ENCODE measurements around the gene ATXN7L1.
A peak's percentile ranks its signal among the peaks of the same experiment; 100 is the strongest.

The ATXN7L1 gene

GRCh38 chr7:105652359-105652993, 223.9 kb downstream of the ATXN7L1 start:
- TF ChIP-seq HDGF (IDR thresholded peaks at IDR 0.05; ENCODE audit: borderline replicate concordance) = no peak
- TF ChIP-seq BHLHE40 (IDR thresholded peaks at IDR 0.05; ENCODE audit: borderline replicate concordance) = no peak
- DNase-seq (ENCODE audit: extremely low spot score) = peak; percentile 87
- CTCF ChIA-PET = interaction anchor here (0.7 to 0.8 kb wide), 2 partner anchors 11 to 357 kb away, joined by 3 to 4 read pairs; no protein-coding TSS in a partner anchor
- POLR2A ChIA-PET = no interaction called here

- ChIA-PET POLR2A (no interaction called here), CTCF (interaction anchor here (0.6 to 0.8 kb wide), 2 partner anchors 12 to 163 kb away, joined by 3 read pairs; no protein-coding TSS in a partner anchor)
- DNase-seq (ENCODE audit: extremely low spot score) = no peak
- TF ChIP-seq L3MBTL2 (conservative IDR thresholded peaks at IDR 0.05) = no peak
- no peak for TF ChIP-seq SUZ12 (IDR thresholded peaks at IDR 0.05)
- TF ChIP-seq ZNF384 (IDR thresholded peaks at IDR 0.05) = no peak
- no peak for TF ChIP-seq ARNT (IDR thresholded peaks at IDR 0.05)
- no peak for TF ChIP-seq HDGF (IDR thresholded peaks at IDR 0.05; ENCODE audit: borderline replicate concordance)
- TF ChIP-seq FOXM1 (IDR thresholded peaks at IDR 0.05; ENCODE audit: borderline replicate concordance) = no peak
- no peak for TF ChIP-seq LEF1 (IDR thresholded peaks at IDR 0.05; ENCODE audit: borderline replicate concordance)
- no peak for TF ChIP-seq ELF4 (IDR thresholded peaks at IDR 0.05)
- TF ChIP-seq TARDBP (IDR thresholded peaks at IDR 0.05) = no peak
- no peak for TF ChIP-seq FOXA1 (IDR thresholded peaks at IDR 0.05)
- TF ChIP-seq, protein P1, sequence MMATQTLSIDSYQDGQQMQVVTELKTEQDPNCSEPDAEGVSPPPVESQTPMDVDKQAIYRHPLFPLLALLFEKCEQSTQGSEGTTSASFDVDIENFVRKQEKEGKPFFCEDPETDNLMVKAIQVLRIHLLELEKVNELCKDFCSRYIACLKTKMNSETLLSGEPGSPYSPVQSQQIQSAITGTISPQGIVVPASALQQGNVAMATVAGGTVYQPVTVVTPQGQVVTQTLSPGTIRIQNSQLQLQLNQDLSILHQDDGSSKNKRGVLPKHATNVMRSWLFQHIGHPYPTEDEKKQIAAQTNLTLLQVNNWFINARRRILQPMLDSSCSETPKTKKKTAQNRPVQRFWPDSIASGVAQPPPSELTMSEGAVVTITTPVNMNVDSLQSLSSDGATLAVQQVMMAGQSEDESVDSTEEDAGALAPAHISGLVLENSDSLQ (IDR thresholded peaks at IDR 0.05) = no peak
- TF ChIP-seq CTBP1 (IDR thresholded peaks at IDR 0.05; ENCODE audit: borderline replicate concordance) = no peak
- no peak for TF ChIP-seq BHLHE40 (IDR thresholded peaks at IDR 0.05; ENCODE audit: borderline replicate concordance)
- no peak for TF ChIP-seq NFRKB (IDR thresholded peaks at IDR 0.05)
- TF ChIP-seq SP1 (IDR thresholded peaks at IDR 0.05) = no peak
Measured at GRCh38 chr7:105651798-105652197, 224.6 kb downstream of the ATXN7L1 start.

- TF ChIP-seq L3MBTL2 (conservative IDR thresholded peaks at IDR 0.05) (no peak), ELF4 (IDR thresholded peaks at IDR 0.05) (no peak), FOXK2 (IDR thresholded peaks at IDR 0.05) (no peak), ARNT (IDR thresholded peaks at IDR 0.05) (no peak), SUZ12 (IDR thresholded peaks at IDR 0.05) (no peak), BHLHE40 (IDR thresholded peaks at IDR 0.05; ENCODE audit: borderline replicate concordance) (no peak), FOXA1 (IDR thresholded peaks at IDR 0.05) (no peak), CTBP1 (IDR thresholded peaks at IDR 0.05; ENCODE audit: borderline replicate concordance) (no peak), FOXM1 (IDR thresholded peaks at IDR 0.05; ENCODE audit: borderline replicate concordance) (no peak), TARDBP (IDR thresholded peaks at IDR 0.05) (no peak), NFRKB (IDR thresholded peaks at IDR 0.05) (no peak), LEF1 (IDR thresholded peaks at IDR 0.05; ENCODE audit: borderline replicate concordance) (no peak), SP1 (IDR thresholded peaks at IDR 0.05) (no peak), ZNF384 (IDR thresholded peaks at IDR 0.05) (no peak), HDGF (IDR thresholded peaks at IDR 0.05; ENCODE audit: borderline replicate concordance) (no peak)
- TF ChIP-seq, protein P1 (IDR thresholded peaks at IDR 0.05) = no peak
- CTCF ChIA-PET = no interaction called here
Measured at GRCh38 chr7:105650382-105650970, 225.9 kb downstream of the ATXN7L1 start.

DNA sequence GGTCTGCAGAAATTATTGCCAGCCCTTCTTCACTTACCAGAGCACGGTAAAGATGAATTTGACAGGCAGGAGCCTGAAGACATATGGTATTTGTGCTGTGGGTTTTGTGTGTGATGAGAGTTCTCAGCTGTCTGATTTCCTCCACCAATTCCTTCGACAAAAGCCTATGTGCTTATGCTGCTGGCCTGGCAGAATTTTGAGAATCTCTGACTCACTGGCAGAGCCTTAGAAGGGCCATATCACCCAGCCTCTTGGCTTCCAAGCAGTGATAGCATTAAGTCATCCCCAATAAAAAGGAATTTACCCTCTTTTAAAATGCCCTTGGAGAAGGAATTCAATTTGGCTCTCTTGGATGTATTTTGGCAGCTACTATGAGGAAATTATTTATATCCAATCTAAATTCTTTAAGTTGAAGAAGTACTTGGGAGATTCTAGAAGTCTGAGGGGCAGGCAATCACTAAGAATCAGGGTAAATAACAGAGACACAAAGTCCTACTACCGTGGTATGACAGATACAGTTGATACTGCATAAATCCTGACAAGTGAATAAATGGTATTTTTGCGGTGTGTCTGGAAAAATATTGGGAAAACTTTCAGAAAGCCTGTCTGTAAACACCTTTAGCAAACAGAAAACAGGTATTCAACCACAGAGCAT, 226.5 kb downstream of the ATXN7L1 start:
- POLR2A ChIA-PET = no interaction called here
- CTCF ChIA-PET = no interaction called here
- DNase-seq (ENCODE audit: extremely low spot score) = no peak
- TF ChIP-seq SP1 (IDR thresholded peaks at IDR 0.05) (no peak), HDGF (IDR thresholded peaks at IDR 0.05; ENCODE audit: borderline replicate concordance) (no peak), FOXA1 (IDR thresholded peaks at IDR 0.05) (no peak), SUZ12 (IDR thresholded peaks at IDR 0.05) (no peak), ARNT (IDR thresholded peaks at IDR 0.05) (no peak), BHLHE40 (IDR thresholded peaks at IDR 0.05; ENCODE audit: borderline replicate concordance) (no peak), TARDBP (IDR thresholded peaks at IDR 0.05) (no peak), LEF1 (IDR thresholded peaks at IDR 0.05; ENCODE audit: borderline replicate concordance) (no peak), CTBP1 (IDR thresholded peaks at IDR 0.05; ENCODE audit: borderline replicate concordance) (no peak), ELF4 (IDR thresholded peaks at IDR 0.05) (no peak), NFRKB (IDR thresholded peaks at IDR 0.05) (no peak), L3MBTL2 (conservative IDR thresholded peaks at IDR 0.05) (no peak), FOXM1 (IDR thresholded peaks at IDR 0.05; ENCODE audit: borderline replicate concordance) (no peak), FOXK2 (IDR thresholded peaks at IDR 0.05) (no peak), ZNF384 (IDR thresholded peaks at IDR 0.05) (no peak)
- TF ChIP-seq, protein P1 (IDR thresholded peaks at IDR 0.05) = no peak

More at GRCh38 chr7:105650382-105650970, 225.9 kb downstream of the ATXN7L1 start:
- POLR2A ChIA-PET = no interaction called here
- no peak for DNase-seq (ENCODE audit: extremely low spot score)

DNA sequence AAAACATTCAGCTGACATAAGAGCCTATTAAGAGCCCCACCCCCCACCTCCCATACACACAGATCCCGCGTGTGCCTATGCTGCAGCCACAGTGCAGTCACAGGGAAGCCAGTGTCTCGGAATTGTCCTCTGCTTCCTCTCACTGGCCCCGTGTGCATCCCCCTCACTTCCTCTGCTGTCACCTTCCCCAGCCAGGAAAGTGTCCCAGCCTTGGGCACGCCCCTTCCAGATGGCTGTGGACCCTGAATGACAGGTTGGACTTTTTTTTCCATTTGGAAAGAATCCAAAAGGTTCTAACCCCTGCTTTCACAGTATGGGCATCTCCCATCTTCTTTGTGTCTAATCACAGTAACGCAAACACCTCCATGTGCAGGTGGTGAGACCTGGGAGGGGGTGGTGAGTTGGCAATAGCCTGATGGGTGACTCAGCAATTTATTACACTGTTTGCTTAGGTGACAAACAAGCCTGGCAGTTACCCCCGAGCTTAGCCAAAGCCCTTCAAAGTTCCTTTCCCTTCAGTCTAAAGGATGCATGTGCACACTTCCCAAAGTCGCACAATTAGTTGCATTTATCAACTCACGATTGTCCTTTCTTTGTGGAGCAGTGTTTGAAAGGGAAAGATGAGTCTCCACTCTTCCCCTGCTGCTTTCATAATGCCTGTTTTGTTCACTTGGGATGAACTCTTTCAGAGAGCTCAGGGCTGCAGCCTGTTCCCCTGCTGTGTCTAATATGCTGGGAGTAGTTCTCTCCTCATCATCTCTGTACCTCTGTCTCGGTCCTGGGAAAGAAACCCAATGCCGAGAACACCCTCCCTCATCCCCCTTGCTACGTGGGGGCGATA, 227.6 kb downstream of the ATXN7L1 start:
- POLR2A ChIA-PET = no interaction called here
- no peak for TF ChIP-seq FOXA1 (IDR thresholded peaks at IDR 0.05)
- no peak for TF ChIP-seq TARDBP (IDR thresholded peaks at IDR 0.05)
- no peak for TF ChIP-seq BHLHE40 (IDR thresholded peaks at IDR 0.05; ENCODE audit: borderline replicate concordance)
- TF ChIP-seq CTBP1 (IDR thresholded peaks at IDR 0.05; ENCODE audit: borderline replicate concordance) = no peak
- no peak for TF ChIP-seq ARNT (IDR thresholded peaks at IDR 0.05)
- no peak for TF ChIP-seq L3MBTL2 (conservative IDR thresholded peaks at IDR 0.05)
- no peak for TF ChIP-seq SP1 (IDR thresholded peaks at IDR 0.05)
- TF ChIP-seq FOXM1 (IDR thresholded peaks at IDR 0.05; ENCODE audit: borderline replicate concordance) = no peak
- no peak for TF ChIP-seq ZNF384 (IDR thresholded peaks at IDR 0.05)
- TF ChIP-seq SUZ12 (IDR thresholded peaks at IDR 0.05) = no peak
- TF ChIP-seq, protein P1 (IDR thresholded peaks at IDR 0.05) = no peak
- no peak for TF ChIP-seq ELF4 (IDR thresholded peaks at IDR 0.05)
- no peak for TF ChIP-seq LEF1 (IDR thresholded peaks at IDR 0.05; ENCODE audit: borderline replicate concordance)
- TF ChIP-seq HDGF (IDR thresholded peaks at IDR 0.05; ENCODE audit: borderline replicate concordance) = no peak
- TF ChIP-seq FOXK2 (IDR thresholded peaks at IDR 0.05) = no peak
- TF ChIP-seq NFRKB (IDR thresholded peaks at IDR 0.05) = no peak
- no peak for DNase-seq (ENCODE audit: extremely low spot score)
- CTCF ChIA-PET = interaction anchor here (1.4 to 1.5 kb wide), 2 partner anchors 8 to 12 kb away, joined by 3 to 7 read pairs; no protein-coding TSS in a partner anchor

All from HEK293T (cell line).